GM12878 (cell line): ENCODE results near the gene SHC3.

Experiments used
- ATF3 ChIP-seq: IDR thresholded peaks from 2 replicates; pipeline ENCODE4 v1.6.1; 2011; ENCODE audit warnings: low read depth, mild to moderate bottlenecking, low read length, moderate library complexity, borderline replicate concordance; ENCODE audit errors: extremely low read depth
- CTCF ChIP-seq, 3 experiments: IDR thresholded peaks in 2 of 3; conservative IDR thresholded peaks in 1 of 3; 2 replicates each; pipeline ENCODE4 v1.5.1; 2011; ENCODE audit warnings: low read depth in 3 of 3, low read length in 3 of 3, mild to moderate bottlenecking in 3 of 3, control low read depth in 2 of 3, moderate library complexity in 2 of 3, inconsistent platforms in 1 of 3, mixed read lengths in 1 of 3; ENCODE audit not compliant: control insufficient read depth in 2 of 3, insufficient read depth in 1 of 3; ENCODE audit errors: extremely low read depth in 1 of 3
- EGR1 ChIP-seq, 2 experiments: IDR thresholded peaks; 1 replicate in 1 of 2; 2 replicates in 1 of 2; pipeline ENCODE4 v1.6.1; 2011 to 2012; ENCODE audit warnings: low read depth in 2 of 2, low read length in 2 of 2, borderline replicate concordance in 1 of 2, mild to moderate bottlenecking in 1 of 2, moderate library complexity in 1 of 2
- FOS ChIP-seq: IDR thresholded peaks from 3 replicates; pipeline ENCODE4 v1.6.1; 2011; ENCODE audit warnings: borderline replicate concordance; ENCODE audit not compliant: insufficient read length; ENCODE audit errors: extremely low read depth
- HDGF ChIP-seq: fragments of 450-650 bp; IDR thresholded peaks from 2 replicates; pipeline ENCODE4 v1.6.1; 2016; ENCODE audit warnings: antibody characterized with exemption
- NKRF ChIP-seq: fragments of 450-650 bp; conservative IDR thresholded peaks from 2 replicates; pipeline ENCODE4 v1.6.1; 2017; ENCODE audit warnings: mild to moderate bottlenecking, moderate library complexity
- NRF1 ChIP-seq: conservative IDR thresholded peaks from 2 replicates; pipeline ENCODE4 v1.6.1; 2011; ENCODE audit warnings: mild to moderate bottlenecking, low read depth, low read length, improper control_type of control experiment
- POLR2A ChIP-seq: IDR thresholded peaks from 2 replicates; pipeline ENCODE4 v1.6.1; 2011; ENCODE audit warnings: low read depth, mild to moderate bottlenecking, low read length
- POLR2AphosphoS5 ChIP-seq: IDR thresholded peaks from 2 replicates; pipeline ENCODE4 v1.6.1; 2011; ENCODE audit warnings: mild to moderate bottlenecking, low read length, inconsistent platforms
- SMAD1 ChIP-seq: fragments of 450-650 bp; IDR thresholded peaks from 2 replicates; pipeline ENCODE4 v1.6.1; 2018; ENCODE audit warnings: mild to moderate bottlenecking, low read depth; ENCODE audit not compliant: partially characterized antibody
- TAF1 ChIP-seq: IDR thresholded peaks from 2 replicates; pipeline ENCODE4 v1.6.1; 2011; ENCODE audit warnings: mild to moderate bottlenecking, low read depth, low read length, borderline replicate concordance
- YY1 ChIP-seq: IDR thresholded peaks from 2 replicates; pipeline ENCODE4 v1.6.1; 2011; ENCODE audit warnings: low read depth, mild to moderate bottlenecking, low read length
- TF ChIP-seq, protein P1 (sequence below): IDR thresholded peaks from 2 replicates; pipeline ENCODE4 v1.6.1; 2012; ENCODE audit warnings: mild to moderate bottlenecking, low read depth, low read length

DNA sequence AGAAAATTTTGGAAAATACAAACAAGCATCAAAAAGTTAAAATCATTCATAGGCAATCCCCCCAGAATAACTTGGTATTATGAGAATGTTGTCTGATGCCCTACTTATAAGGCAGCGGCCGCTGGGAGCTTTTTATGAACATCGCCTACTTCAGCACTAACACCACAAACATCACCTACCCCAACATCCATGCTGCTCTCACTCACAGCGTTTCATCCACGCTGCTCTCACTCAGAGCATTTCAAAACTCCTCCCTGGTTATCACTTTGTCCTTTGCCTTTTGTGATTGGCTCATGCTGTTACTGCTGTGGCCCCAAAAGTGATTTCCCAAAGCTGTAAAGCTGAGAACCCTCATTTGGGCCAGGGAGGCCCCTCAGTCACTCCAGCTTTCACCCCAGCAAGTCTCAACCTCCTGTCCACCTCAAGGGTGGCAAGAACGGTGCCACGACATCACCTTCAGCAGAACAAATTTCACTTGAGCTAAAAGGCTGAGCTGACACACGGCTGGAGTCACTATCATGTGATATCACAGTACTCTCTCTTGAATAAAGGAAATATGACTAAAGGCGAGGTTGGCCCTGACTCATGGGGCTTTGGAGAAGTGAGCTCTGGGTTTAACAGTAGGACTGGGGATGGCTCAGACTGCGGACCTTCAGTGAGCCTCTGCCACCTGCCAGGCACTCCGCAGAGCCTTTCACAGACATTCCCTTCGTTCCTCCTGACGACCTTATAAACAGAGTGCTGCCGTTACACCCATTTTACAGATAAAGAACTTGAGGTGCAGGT lies 25.2 kb downstream of the SHC3 start:
- no peak for TF ChIP-seq FOS
- TF ChIP-seq EGR1 (IDR thresholded peaks at IDR 0.05; ENCODE audit: borderline replicate concordance in 1 of 2, low read depth in 2 of 2, low read length in 2 of 2) = no peak
- no peak for TF ChIP-seq SMAD1
- no peak for TF ChIP-seq TAF1
- TF ChIP-seq POLR2AphosphoS5 = no peak
- no peak for TF ChIP-seq NKRF
- TF ChIP-seq CTCF (IDR thresholded peaks at IDR 0.05 in 2 of 3, conservative IDR thresholded peaks at IDR 0.05 in 1 of 3; ENCODE audit: control insufficient read depth in 2 of 3, extremely low read depth in 1 of 3, insufficient read depth in 1 of 3, low read depth in 3 of 3, low read length in 3 of 3) = no peak
- no peak for TF ChIP-seq POLR2A
- no peak for TF ChIP-seq ATF3
- TF ChIP-seq HDGF = no peak
- TF ChIP-seq NRF1 = no peak
- TF ChIP-seq, protein P1, sequence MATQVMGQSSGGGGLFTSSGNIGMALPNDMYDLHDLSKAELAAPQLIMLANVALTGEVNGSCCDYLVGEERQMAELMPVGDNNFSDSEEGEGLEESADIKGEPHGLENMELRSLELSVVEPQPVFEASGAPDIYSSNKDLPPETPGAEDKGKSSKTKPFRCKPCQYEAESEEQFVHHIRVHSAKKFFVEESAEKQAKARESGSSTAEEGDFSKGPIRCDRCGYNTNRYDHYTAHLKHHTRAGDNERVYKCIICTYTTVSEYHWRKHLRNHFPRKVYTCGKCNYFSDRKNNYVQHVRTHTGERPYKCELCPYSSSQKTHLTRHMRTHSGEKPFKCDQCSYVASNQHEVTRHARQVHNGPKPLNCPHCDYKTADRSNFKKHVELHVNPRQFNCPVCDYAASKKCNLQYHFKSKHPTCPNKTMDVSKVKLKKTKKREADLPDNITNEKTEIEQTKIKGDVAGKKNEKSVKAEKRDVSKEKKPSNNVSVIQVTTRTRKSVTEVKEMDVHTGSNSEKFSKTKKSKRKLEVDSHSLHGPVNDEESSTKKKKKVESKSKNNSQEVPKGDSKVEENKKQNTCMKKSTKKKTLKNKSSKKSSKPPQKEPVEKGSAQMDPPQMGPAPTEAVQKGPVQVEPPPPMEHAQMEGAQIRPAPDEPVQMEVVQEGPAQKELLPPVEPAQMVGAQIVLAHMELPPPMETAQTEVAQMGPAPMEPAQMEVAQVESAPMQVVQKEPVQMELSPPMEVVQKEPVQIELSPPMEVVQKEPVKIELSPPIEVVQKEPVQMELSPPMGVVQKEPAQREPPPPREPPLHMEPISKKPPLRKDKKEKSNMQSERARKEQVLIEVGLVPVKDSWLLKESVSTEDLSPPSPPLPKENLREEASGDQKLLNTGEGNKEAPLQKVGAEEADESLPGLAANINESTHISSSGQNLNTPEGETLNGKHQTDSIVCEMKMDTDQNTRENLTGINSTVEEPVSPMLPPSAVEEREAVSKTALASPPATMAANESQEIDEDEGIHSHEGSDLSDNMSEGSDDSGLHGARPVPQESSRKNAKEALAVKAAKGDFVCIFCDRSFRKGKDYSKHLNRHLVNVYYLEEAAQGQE = no peak
- TF ChIP-seq YY1 = no peak
